K562 (cell line): ENCODE measurements around the gene BCAR1. TPM values are rescaled to one million over a fixed set of nuclear protein-coding genes. Genes with fewer than 3 reads are reported as not detected.

Experiments
- ATAC-seq: fragments of 200-7000 bp; cut with Tn5 transposase; 3 replicates; pipeline ENCODE4 v1.9.1; 2020; ENCODE audit warnings: moderate library complexity
- Bru-seq: library from RNA; stranded (reverse); fragments of 400-500 nt; gene quantifications from one replicate; lab custom pipeline; 2021; lab: Mats Ljungman, UMichigan
- BruChase-seq, 2 experiments: library from RNA; stranded (reverse); fragments of 400-500 nt; gene quantifications; one replicate each; lab custom pipeline; 2021; lab: Mats Ljungman, UMichigan
- BruUV-seq: library from RNA; stranded (reverse); fragments of 400-500 nt; replicated peaks from 2 replicates; lab custom pipeline; 2021; lab: Mats Ljungman, UMichigan
- CTCF ChIA-PET: fragments of 300-600 bp; formaldehyde crosslinking; extraction: SDS; loops from one replicate; lab custom pipeline; 2021; ENCODE audit warnings: low intra/inter-chr PET ratio; lab: Yijun Ruan, JAX
- POLR2A ChIA-PET: fragments of 300-600, 350-650 bp; sonication (Branson Sonifier 250); formaldehyde crosslinking; extraction: SDS; loops from one replicate; lab custom pipeline; 2021; ENCODE audit warnings: antibody characterized with exemption, inconsistent platforms; lab: Yijun Ruan, JAX
- DNase-seq, 4 experiments: peaks; one replicate each; pipeline versions ENCODE4 v3.0.0 to v3.0.0-alpha.2; 2011 to 2018; ENCODE audit warnings: low spot score in 3 of 4, mixed read lengths in 3 of 4; ENCODE audit errors: extremely low read depth in 1 of 4
- FAIRE-seq: peaks from 2 replicates; lab custom pipeline; 2011; peaks lifted over from hg19 to GRCh38; lab: Jason Lieb, UNC
- H2AFZ ChIP-seq: 2 replicates; pipeline ENCODE4 v1.6.0; 2011; ENCODE audit warnings: low read depth, low read length, control low read depth, inconsistent platforms
- H3K27ac ChIP-seq: fragments of 200-600 bp; 3 replicates; pipeline ENCODE4 v1.8.0; 2011; ENCODE audit warnings: low read depth, mild to moderate bottlenecking, control low read depth, inconsistent platforms, low read length, moderate library complexity, mixed read lengths; ENCODE audit errors: extremely low read depth
- H3K27me3 ChIP-seq, 2 experiments: fragments of 300-600 bp in 1 of 2; 2 replicates in 1 of 2; 3 replicates in 1 of 2; pipeline versions ENCODE4 v1.6.0 to v1.8.0; 2011; ENCODE audit warnings: inconsistent platforms in 2 of 2, low read length in 2 of 2, mild to moderate bottlenecking in 1 of 2, mixed read lengths in 1 of 2, moderate library complexity in 1 of 2; ENCODE audit not compliant: control insufficient read depth in 2 of 2, insufficient read depth in 2 of 2
- H3K36me3 ChIP-seq: fragments of 300-600 bp; 3 replicates; pipeline ENCODE4 v1.8.0; 2011; ENCODE audit warnings: mild to moderate bottlenecking, low read length, inconsistent platforms; ENCODE audit not compliant: control insufficient read depth, insufficient read depth
- H3K4me1 ChIP-seq, 2 experiments: fragments of 200-600 bp in 1 of 2; replicated peaks in 1 of 2; 2 replicates in 1 of 2; 3 replicates in 1 of 2; pipeline versions ENCODE4 v1.5.1 to v1.8.0; 2011; ENCODE audit warnings: inconsistent platforms in 2 of 2, low read length in 2 of 2, mild to moderate bottlenecking in 1 of 2, mixed read lengths in 1 of 2, moderate library complexity in 1 of 2; ENCODE audit not compliant: control insufficient read depth in 2 of 2, insufficient read depth in 2 of 2
- H3K4me2 ChIP-seq: 2 replicates; pipeline ENCODE4 v1.6.1; 2011; ENCODE audit warnings: low read length, control low read depth, inconsistent platforms, mixed read lengths; ENCODE audit not compliant: insufficient read depth
- H3K4me3 ChIP-seq: fragments of 200-600 bp; sonication (generic), shearing (Covaris generic); 2 replicates; pipeline ENCODE4 v1.5.1; 2016; ENCODE audit warnings: control low read depth, inconsistent platforms
- H3K79me2 ChIP-seq: fragments of 200-600 bp; 3 replicates; pipeline ENCODE4 v1.8.0; 2011; ENCODE audit warnings: low read length, inconsistent platforms; ENCODE audit not compliant: control insufficient read depth, insufficient read depth
- H3K9ac ChIP-seq, 2 experiments: 2 replicates each; pipeline versions ENCODE4 v1.6.0 to v1.6.1; 2011; ENCODE audit warnings: low read depth in 2 of 2, low read length in 2 of 2, control low read depth in 1 of 2, inconsistent platforms in 1 of 2, mild to moderate bottlenecking in 1 of 2, mixed read lengths in 1 of 2; ENCODE audit not compliant: insufficient read depth in 1 of 2
- H3K9me1 ChIP-seq: one replicate; pipeline ENCODE4 v1.6.0; 2011; ENCODE audit warnings: inconsistent platforms, mild to moderate bottlenecking, low read length, moderate library complexity; ENCODE audit not compliant: control insufficient read depth, insufficient read depth
- H3K9me3 ChIP-seq: replicated peaks from 2 replicates; pipeline ENCODE4 v1.5.1; 2011; ENCODE audit warnings: low read depth, low read length, inconsistent platforms; ENCODE audit not compliant: control insufficient read depth, insufficient read depth
- H4K20me1 ChIP-seq: replicated peaks from 2 replicates; pipeline ENCODE4 v1.6.1; 2011; ENCODE audit warnings: low read length, inconsistent platforms, mixed read lengths; ENCODE audit not compliant: control insufficient read depth, insufficient read depth
- CC2D1A ChIP-seq: fragments of 450-650 bp; IDR thresholded peaks from 2 replicates; pipeline ENCODE4 v1.6.1; 2017; ENCODE audit warnings: mild to moderate bottlenecking
- CGGBP1 ChIP-seq: fragments of 250-450 bp; sonication (Bioruptor Pico); IDR thresholded peaks from 2 replicates; pipeline ENCODE4 v1.9.0; 2021; ENCODE audit warnings: mild to moderate bottlenecking
- DPF2 ChIP-seq: fragments of 450-650 bp; IDR thresholded peaks from 2 replicates; pipeline ENCODE4 v1.6.1; 2016
- ETV5 ChIP-seq: sonication (generic); formaldehyde crosslinking; IDR thresholded peaks from 2 replicates; pipeline ENCODE4 v1.4.0; 2020; ENCODE audit warnings: low read depth, mild to moderate bottlenecking, missing genetic modification reagents
- GATAD2B ChIP-seq: fragments of 450-650 bp; IDR thresholded peaks from 2 replicates; pipeline ENCODE4 v1.6.1; 2017; ENCODE audit warnings: mild to moderate bottlenecking, borderline replicate concordance
- HDAC2 ChIP-seq: fragments of 450-650 bp; IDR thresholded peaks from 2 replicates; pipeline ENCODE4 v1.6.1; 2016; ENCODE audit warnings: mild to moderate bottlenecking
- MAFG ChIP-seq: fragments of 450-650 bp; conservative IDR thresholded peaks from 2 replicates; pipeline ENCODE4 v1.6.1; 2016; ENCODE audit warnings: missing genetic modification characterization, missing compliant biosample characterization
- SIN3B ChIP-seq: fragments of 450-650 bp; IDR thresholded peaks from 2 replicates; pipeline ENCODE4 v1.6.1; 2017; ENCODE audit warnings: low read depth, mild to moderate bottlenecking, moderate library complexity
- ZBTB2 ChIP-seq: fragments of 450-650 bp; IDR thresholded peaks from 2 replicates; pipeline ENCODE4 v1.6.1; 2016; ENCODE audit warnings: antibody characterized with exemption
- ZBTB49 ChIP-seq: sonication (generic); formaldehyde crosslinking; IDR thresholded peaks from 2 replicates; pipeline ENCODE4 v1.8.0; 2022; ENCODE audit warnings: missing genetic modification reagents, mild to moderate bottlenecking, borderline replicate concordance
- ZNF695 ChIP-seq: fragments of 450-650 bp; formaldehyde crosslinking; IDR thresholded peaks from 2 replicates; pipeline ENCODE4 v1.4.0; 2020; ENCODE audit warnings: mild to moderate bottlenecking, moderate library complexity
- WGBS: fragments of 100-300 bp; shearing (Covaris generic); methylation state at CpG from one replicate; pipeline ENCODE4 v1.1.6; 2016; ENCODE audit warnings: low coverage, mixed read lengths; ENCODE audit not compliant: insufficient coverage; ENCODE audit errors: missing lambda C conversion rate; 5-methylcytosine and 5-hydroxymethylcytosine counted together
- in situ Hi-C: fragments of 300-500 bp; cut with MboI; formaldehyde crosslinking; loops from 4 replicates; pipeline ENCODE4 v1.15.0; 2018; ENCODE audit warnings: inconsistent platforms, mixed read lengths
- intact Hi-C: fragments of 100-400 bp; cut with micrococcal nuclease; formaldehyde crosslinking; loops from 2 replicates; pipeline ENCODE4 v1.14.2; 2022
- long read RNA-seq, 3 experiments: library from polyadenylated mRNA in 2 of 3; library from RNA in 1 of 3; unstranded in 2 of 3; stranded (forward) in 1 of 3; transcript quantifications; one replicate each; pipeline ENCODE4 v2.0.0, GENCODE V29; 2019 to 2022
- polyA minus RNA-seq, 3 experiments: library from RNA; depleted of rRNA, polyadenylated mRNA; stranded (reverse); fragments of >200 nt; gene quantifications; 2 replicates each; pipeline ENCODE4 v1.2.3, GENCODE V29; 2011
- polyA plus RNA-seq, 8 experiments: library from polyadenylated mRNA; depleted of rRNA in 4 of 8; stranded (reverse) in 5 of 8; unstranded in 3 of 8; fragments of >200 nt; fragmentation: Nextera tagmentation in 2 of 8; fragmentation: Illumina TruSeq in 1 of 8; extraction: Ambion mirVana in 2 of 8; extraction: Trizol in 1 of 8; gene quantifications; 2 replicates each; pipeline versions ENCODE4 v1.2.1 to v1.2.3, GENCODE V29; 2011 to 2014; ENCODE audit warnings: inconsistent platforms in 1 of 8, missing spikeins in 1 of 8
- total RNA-seq, 7 experiments: library from RNA; depleted of rRNA in 6 of 7; stranded (reverse); fragments of >200 nt in 6 of 7; fragmentation: Illumina TruSeq in 2 of 7; extraction: Trizol in 2 of 7; gene quantifications; 2 replicates each; pipeline versions ENCODE4 v1.2.1 to v1.2.3, GENCODE V29; 2011 to 2021; ENCODE audit warnings: low replicate concordance in 1 of 7

BCAR1 gene
- 30.5 and 82.5 TPM in 2 replicates for total RNA-seq (2011; cell fraction: chromatin; rRNA removed; ENCODE audit: low replicate concordance)
- total RNA-seq (2011; cell fraction: nucleolus; rRNA removed): 37.8 and 38.7 TPM in 2 replicates
- total RNA-seq (2011; cell fraction: nucleoplasm; rRNA removed): 29.8 and 32.0 TPM in 2 replicates
- total RNA-seq (2014; rRNA removed) (14.1 and 16.0 TPM in 2 replicates), total RNA-seq (2014; rRNA removed; fragmentation: Illumina TruSeq; extraction: Trizol) (1.1 and 1.7 TPM in 2 replicates), total RNA-seq (2015; rRNA removed; fragmentation: Illumina TruSeq; extraction: Trizol) (7.2 and 8.8 TPM in 2 replicates), total RNA-seq (2021) (25.6 and 26.3 TPM in 2 replicates), polyA plus RNA-seq (2011; rRNA removed) (3.6 and 6.0 TPM in 2 replicates), polyA plus RNA-seq (2014; fragmentation: Illumina TruSeq; extraction: Trizol) (3.4 and 11.4 TPM in 2 replicates), polyA plus RNA-seq (2014; fragmentation: Nextera tagmentation; extraction: Ambion mirVana) (under 1 TPM; 0.10 to 0.13 TPM), polyA plus RNA-seq (2014; rRNA removed) (9.8 and 10.5 TPM in 2 replicates), polyA minus RNA-seq (2011; rRNA and poly(A)+ RNA removed) (5.7 and 5.9 TPM in 2 replicates), Bru-seq, nascent RNA (percentile 60 among the genes with signal in this experiment), BruChase-seq, experiment 1, labeled RNA remaining after a 2-hour chase (percentile 57 among the genes with signal in this experiment), BruChase-seq, experiment 2, labeled RNA remaining after a 6-hour chase (percentile 57 among the genes with signal in this experiment)
- polyA plus RNA-seq (2011; cell fraction: cytosol; rRNA removed): 3.6 and 13.5 TPM in 2 replicates
- 21.5 and 40.4 TPM in 2 replicates for polyA plus RNA-seq (2011; cell fraction: nucleus; rRNA removed)
- 14.6 and 20.3 TPM in 2 replicates for polyA plus RNA-seq (2012)
- 6.9 and 14.9 TPM in 2 replicates for polyA minus RNA-seq (2011; cell fraction: cytosol; rRNA and poly(A)+ RNA removed)
- 16.6 and 18.6 TPM in 2 replicates for polyA minus RNA-seq (2011; cell fraction: nucleus; rRNA and poly(A)+ RNA removed)
- long read RNA-seq, experiment 1, transcript BCAR1-207 (7 exons, 3,192 nt): minor isoform, 14 of 146 reads
- long read RNA-seq, experiment 1, transcript BCAR1-212 (3 exons, 2,692 nt): major isoform, 37 of 146 reads
- long read RNA-seq, experiment 1, transcript BCAR1-201 (7 exons, 3,221 nt): minor isoform, 19 of 146 reads
- long read RNA-seq, experiment 1, partial matches to known transcripts: 38 of 146 reads
- long read RNA-seq, experiment 1, other reads (novel, unspliced or antisense): 33 of 146 reads
- long read RNA-seq, experiment 2, transcript BCAR1-207 (7 exons, 3,192 nt): major isoform, 7 of 33 reads
- long read RNA-seq, experiment 2, transcript BCAR1-201 (7 exons, 3,221 nt): major isoform, 7 of 33 reads
- long read RNA-seq, experiment 2, partial matches to known transcripts: 3 of 33 reads
- long read RNA-seq, experiment 2, other reads (novel, unspliced or antisense): 12 of 33 reads
- long read RNA-seq, experiment 3, partial matches to known transcripts: 1 of 5 reads
- long read RNA-seq, experiment 3, other reads (novel, unspliced or antisense): 1 of 5 reads

- peak; percentile 71 for FAIRE-seq
- in situ Hi-C loops (no loop called here), intact Hi-C loops (loop anchor here (5.0 kb wide), 2 partner anchors 71 to 136 kb away; no protein-coding TSS in a partner anchor)
- Histone ChIP-seq H3K27me3 (no peaks in the 10 kb centered on the region), H3K4me1 (peaks cover 12 to 75% of the 10 kb centered on the region in 2 experiments; a peak in 3 of 5 replicates), H3K79me2 (peaks cover 32% of the 10 kb centered on the region), H4K20me1 (peaks cover 38% of the 10 kb centered on the region), H3K36me3 (no peaks in the 10 kb centered on the region), H3K9me1 (peaks cover 6% of the 10 kb centered on the region), H2AFZ (peak within 1 kb of the TSS; percentile 90), H3K9me3 (no peaks in the 10 kb centered on the region), H3K9ac (peak within 1 kb of the TSS; percentile 70 to 96), H3K4me2 (peak within 1 kb of the TSS; percentile 81), H3K4me3 (peak within 1 kb of the TSS; percentile 84), H3K27ac (peak within 1 kb of the TSS; percentile 82; the same call in 2 of the 3 replicates)
- DNase-seq: peak; percentile 92 to 96 (median 95)
- ChIA-PET CTCF (interaction anchor here (0.7 to 1.1 kb wide), 3 partner anchors 135 to 265 kb away, joined by 3 to 5 read pairs (median 3); no protein-coding TSS in a partner anchor), POLR2A (interaction anchor here (0.9 kb wide), 1 partner anchor 12 kb away, joined by 4 read pairs; no protein-coding TSS in a partner anchor)
- BruUV-seq: no TSS peak
- WGBS: 5% methylated on average over 42 of the region's 84 CpGs
- ATAC-seq: peak; percentile 91
- TF ChIP-seq ZBTB49: no peak
- no peak for TF ChIP-seq MAFG
- no peak for TF ChIP-seq CC2D1A
- TF ChIP-seq SIN3B: peak; percentile 62
- TF ChIP-seq CGGBP1 (CRISPR knock-in tag): no peak
- peak; percentile 84 for TF ChIP-seq GATAD2B
- no peak for TF ChIP-seq ZBTB2
- no peak for TF ChIP-seq HDAC2
- TF ChIP-seq ETV5 (CRISPR knock-in tag): no peak
- TF ChIP-seq ZNF695 (CRISPR knock-in tag): no peak
- no peak for TF ChIP-seq DPF2
These were observed at the start of gene BCAR1 for GRCh38 chr16:75251280-75252048. TSS of gene BCAR1 (minus strand) at chr16:75251624. CDS start at chr16:75251482, 142 bp downstream.
